ENCODE data around the gene SLC25A51. TPM values are rescaled to one million over a fixed set of nuclear protein-coding genes. Genes with fewer than 3 reads are reported as not detected.

SLC25A51 gene
- total RNA-seq, 1 experiment from 2014 or later, result 12.9 TPM

- no peaks in the 10 kb centered on the region for H3K9me3 ChIP-seq (ENCODE audit: control insufficient read depth, low read depth, low read length)
- no peak overlapping the region for H2BK120ac ChIP-seq (ENCODE audit: low read depth, low read length, poor library complexity, severe bottlenecking)
- no peak overlapping the region for H4K5ac ChIP-seq (ENCODE audit: insufficient read length, low read depth, low read length)
- H3K27me3 Mint-ChIP-seq (ENCODE audit: low read depth), result no peaks in the 10 kb centered on the region
- H2AK5ac ChIP-seq (ENCODE audit: insufficient read length, low read length), result no peak overlapping the region
- no CpG with 5 or more reads among the region's 2 CpGs for WGBS (ENCODE audit: extremely low coverage, insufficient read length, low lambda C conversion rate)
- no peaks in the 10 kb centered on the region for H3K79me1 ChIP-seq (ENCODE audit: insufficient read depth, low read depth, low read length, poor library complexity, severe bottlenecking)
- no peaks in the 10 kb centered on the region for H3K9me3 Mint-ChIP-seq
- no peak overlapping the region for H4K91ac ChIP-seq (ENCODE audit: insufficient read length, low read depth, low read length)
- H3K56ac ChIP-seq (ENCODE audit: insufficient read length, low read depth, low read length), result no peak overlapping the region
- H3K4me2 ChIP-seq (ENCODE audit: insufficient read depth, insufficient read length, low read length), result no peak overlapping the region
- H3K4ac ChIP-seq (ENCODE audit: low read depth, low read length), result no peak overlapping the region
- no peaks in the 10 kb centered on the region for H3K27me3 ChIP-seq (ENCODE audit: insufficient read depth, low read length)
- H3T11ph ChIP-seq (ENCODE audit: low read length), result no peak overlapping the region
- no peak overlapping the region for H3K14ac ChIP-seq (ENCODE audit: insufficient read depth, low read length)
- H3K79me2 ChIP-seq (ENCODE audit: insufficient read depth, low read length), result no peaks in the 10 kb centered on the region
- no peak overlapping the region for H2BK5ac ChIP-seq (ENCODE audit: insufficient read length, low read length)
- H2AFZ ChIP-seq (ENCODE audit: low read length), result no peak overlapping the region
- no peak overlapping the region for H2BK20ac ChIP-seq (ENCODE audit: low read depth, low read length, poor library complexity, severe bottlenecking)
- no peak overlapping the region for H3K23ac ChIP-seq (ENCODE audit: insufficient read length, low read depth, low read length)
- no peak overlapping the region for H3K27ac Mint-ChIP-seq
- no peak for DNase-seq
- no peak overlapping the region for H3K4me3 Mint-ChIP-seq
- no peaks in the 10 kb centered on the region for H4K20me1 ChIP-seq (ENCODE audit: control insufficient read depth, insufficient read depth, insufficient read length)
- H4K8ac ChIP-seq (replicated peaks; ENCODE audit: insufficient read length, low read depth, low read length), result no peak overlapping the region
- no peak overlapping the region for H3K18ac ChIP-seq (ENCODE audit: insufficient read length, low read depth, low read length)
- no peaks in the 10 kb centered on the region for H3K23me2 ChIP-seq (ENCODE audit: insufficient read length, low read depth, low read length, poor library complexity, severe bottlenecking)
- peak; percentile 45 for TF ChIP-seq CTCF (conservative IDR thresholded peaks at IDR 0.05)
- no peak overlapping the region for H3K9ac ChIP-seq (ENCODE audit: extremely low read depth, insufficient read length, low read length)
- H2BK12ac ChIP-seq (ENCODE audit: insufficient read length, low read depth, low read length), result no peak overlapping the region
- no peak overlapping the region for H3K27ac ChIP-seq (ENCODE audit: insufficient read length, low read depth, low read length)
- peaks cover 0 to 15% (median 3%) of the 10 kb centered on the region in 3 experiments; a peak in 5 of 7 replicates for H3K36me3 Mint-ChIP-seq (ENCODE audit: insufficient read depth in 1 of 3, low read depth in 3 of 3)
- peaks cover 38 to 48% of the 10 kb centered on the region in 2 experiments for H3K4me1 Mint-ChIP-seq
- H2BK15ac ChIP-seq (ENCODE audit: low read depth, low read length), result no peak overlapping the region
- no peaks in the 10 kb centered on the region; the same call in 1 of the 2 replicates for H3K4me1 ChIP-seq (ENCODE audit: insufficient read depth, low read length)
Observed at GRCh38 chr9:37941253-37941652, 37.3 kb upstream of the SLC25A51 start.

All from H9 (cell line).